Endothelial cell of umbilical vein (primary cell): ENCODE measurements around the gene FANCC. TPM values are rescaled to one million over a fixed set of nuclear protein-coding genes. Genes with fewer than 3 reads are reported as not detected.

Source experiments
- BruUV-seq: library from RNA; stranded (reverse); fragments of 400-500 nt; replicated peaks from 2 replicates; lab custom pipeline; 2021; lab: Mats Ljungman, UMichigan
- CTCF ChIA-PET: fragments of 300-600, 350-600 bp; sonication (Branson Sonifier 250); formaldehyde crosslinking; loops from one replicate; lab custom pipeline; 2021; ENCODE audit warnings: antibody characterized with exemption, inconsistent platforms; lab: Charles Lee
- POLR2A ChIA-PET: fragments of 300-600, 350-600 bp; sonication (Branson Sonifier 250); formaldehyde crosslinking; loops from one replicate; lab custom pipeline; 2021; ENCODE audit warnings: antibody characterized with exemption, inconsistent platforms; lab: Charles Lee
- DNase-seq: peaks from one replicate; pipeline ENCODE4 v3.0.0-alpha.2; 2011; ENCODE audit warnings: low read depth, low spot score
- FAIRE-seq: peaks from 2 replicates; lab custom pipeline; 2011; peaks lifted over from hg19 to GRCh38; lab: Jason Lieb, UNC
- H2AFZ ChIP-seq: 2 replicates; pipeline ENCODE4 v1.6.0; 2012; ENCODE audit warnings: low read depth, low read length, control low read depth, inconsistent platforms
- H3K27ac ChIP-seq: 2 replicates; pipeline ENCODE4 v1.5.1; 2011; ENCODE audit warnings: low read depth, mild to moderate bottlenecking, control low read depth, low read length, moderate library complexity; ENCODE audit not compliant: insufficient read depth
- H3K27me3 ChIP-seq, 2 experiments: 2 replicates each; pipeline versions ENCODE4 v1.6.0 to v1.6.1; 2011; ENCODE audit warnings: low read length in 2 of 2, mixed read lengths in 1 of 2; ENCODE audit not compliant: control insufficient read depth in 2 of 2, insufficient read depth in 2 of 2
- H3K36me3 ChIP-seq, 2 experiments: 2 replicates in 1 of 2; 3 replicates in 1 of 2; pipeline ENCODE4 v1.5.1; 2011; ENCODE audit warnings: low read length in 2 of 2, mild to moderate bottlenecking in 1 of 2, moderate library complexity in 1 of 2; ENCODE audit not compliant: control insufficient read depth in 2 of 2, insufficient read depth in 2 of 2; ENCODE audit errors: extremely low read depth in 1 of 2
- H3K4me1 ChIP-seq: 3 replicates; pipeline ENCODE4 v1.5.1; 2011; ENCODE audit warnings: mild to moderate bottlenecking, low read length; ENCODE audit not compliant: control insufficient read depth, insufficient read depth; ENCODE audit errors: extremely low read depth
- H3K4me2 ChIP-seq: 2 replicates; pipeline ENCODE4 v1.6.1; 2011; ENCODE audit warnings: low read length, control low read depth, mixed read lengths; ENCODE audit not compliant: insufficient read depth
- H3K4me3 ChIP-seq, 3 experiments: fragments of 200-600 bp in 1 of 3; sonication (generic), shearing (Covaris generic) in 1 of 3; replicated peaks in 1 of 3; 2 replicates each; pipeline ENCODE4 v1.5.1; 2011 to 2016; ENCODE audit warnings: control low read depth in 3 of 3, low read length in 3 of 3, mild to moderate bottlenecking in 2 of 3, inconsistent platforms in 1 of 3, low read depth in 1 of 3, moderate library complexity in 1 of 3; ENCODE audit not compliant: insufficient read depth in 1 of 3
- H3K79me2 ChIP-seq: 2 replicates; pipeline ENCODE4 v1.6.0; 2012; ENCODE audit warnings: low read length, inconsistent platforms; ENCODE audit not compliant: control insufficient read depth, insufficient read depth
- H3K9ac ChIP-seq: replicated peaks from 2 replicates; pipeline ENCODE3; 2011; ENCODE audit warnings: low read length, control low read depth; ENCODE audit not compliant: insufficient read depth; ENCODE audit errors: extremely low read depth
- H3K9me1 ChIP-seq: replicated peaks from 3 replicates; pipeline ENCODE4 v1.6.0; 2011; ENCODE audit warnings: mild to moderate bottlenecking, low read length; ENCODE audit not compliant: control insufficient read depth, insufficient read depth; ENCODE audit errors: extremely low read depth
- H3K9me3 ChIP-seq: replicated peaks from 2 replicates; pipeline ENCODE4 v1.5.1; 2012; ENCODE audit warnings: low read length, inconsistent platforms; ENCODE audit not compliant: control insufficient read depth, insufficient read depth
- H4K20me1 ChIP-seq: replicated peaks from 2 replicates; pipeline ENCODE3; 2011; ENCODE audit warnings: mild to moderate bottlenecking, low read length; ENCODE audit not compliant: control insufficient read depth, insufficient read depth; ENCODE audit errors: extremely low read depth
- EZH2 ChIP-seq: IDR thresholded peaks from 2 replicates; pipeline ENCODE4 v1.6.1; 2012; ENCODE audit warnings: borderline replicate concordance, low read depth, mild to moderate bottlenecking, moderate library complexity, low read length, inconsistent platforms; ENCODE audit not compliant: severe bottlenecking
- FOS ChIP-seq: IDR thresholded peaks from 2 replicates; pipeline ENCODE4 v1.6.1; 2011; ENCODE audit warnings: mild to moderate bottlenecking, low read length, moderate library complexity, borderline replicate concordance; ENCODE audit not compliant: insufficient read depth
- GATA2 ChIP-seq: IDR thresholded peaks from 2 replicates; pipeline ENCODE4 v1.7.0; 2011; ENCODE audit warnings: low read depth, mild to moderate bottlenecking, moderate library complexity, mixed read lengths, low read length; ENCODE audit not compliant: insufficient read length, insufficient read depth
- JUN ChIP-seq: IDR thresholded peaks from 2 replicates; pipeline ENCODE4 v1.6.1; 2011; ENCODE audit warnings: borderline replicate concordance, low read depth; ENCODE audit not compliant: insufficient read length, insufficient read depth
- MYC ChIP-seq: IDR thresholded peaks from one replicate; pipeline ENCODE4 v1.6.1; 2011; ENCODE audit warnings: mild to moderate bottlenecking, low read depth, low read length
- POLR2A ChIP-seq: IDR thresholded peaks from 2 replicates; pipeline ENCODE4 v1.6.1; 2012; ENCODE audit warnings: low read depth, mild to moderate bottlenecking, control low read depth, low read length
- POLR2AphosphoS5 ChIP-seq: IDR thresholded peaks from 2 replicates; pipeline ENCODE4 v1.6.1; 2012; ENCODE audit warnings: low read depth, mild to moderate bottlenecking, control low read depth, low read length, moderate library complexity; ENCODE audit not compliant: insufficient read depth
- dilution Hi-C: fragments of 300-500 bp; cut with MboI; formaldehyde crosslinking; loops from one replicate; pipeline ENCODE4 v1.15.0; 2019; ENCODE audit warnings: low sequenced_read_pairs; ENCODE audit not compliant: extremely low pct_ligation_motif_present
- intact Hi-C: fragments of 100-400 bp; cut with micrococcal nuclease; formaldehyde crosslinking; loops from one replicate; pipeline ENCODE4 v1.10.0; 2022
- polyA plus RNA-seq, 4 experiments: library from polyadenylated mRNA; depleted of rRNA in 3 of 4; stranded (reverse) in 3 of 4; unstranded in 1 of 4; fragments of >200 nt; gene quantifications; 2 replicates each; pipeline versions ENCODE4 v1.2.1 to v1.2.3, GENCODE V29; 2011 to 2012; ENCODE audit warnings: missing spikeins in 1 of 4
- total RNA-seq: library from RNA; stranded (reverse); gene quantifications from 2 replicates; pipeline ENCODE4 v1.2.3, GENCODE V29; 2021
- TF ChIP-seq, protein P1 (sequence below): IDR thresholded peaks from 2 replicates; pipeline ENCODE4 v1.6.1; 2011; ENCODE audit not compliant: insufficient read depth, insufficient read length
- TF ChIP-seq, protein P2 (sequence below), 2 donors: IDR thresholded peaks; 1 replicate in 1 of 2; 2 replicates in 1 of 2; pipeline ENCODE4 v1.5.1; 2011; ENCODE audit warnings: low read length in 2 of 2, mild to moderate bottlenecking in 2 of 2, moderate library complexity in 2 of 2, control low read depth in 1 of 2, inconsistent platforms in 1 of 2, low read depth in 1 of 2; ENCODE audit not compliant: insufficient read depth in 1 of 2; ENCODE audit errors: extremely low read depth in 1 of 2

Gene FANCC
- total and polyA plus RNA-seq, 2 donors (not counting 3 experiments of a cell fraction or from before 2014, with no cell fraction given) = 5.7 to 13.1 TPM

DNA sequence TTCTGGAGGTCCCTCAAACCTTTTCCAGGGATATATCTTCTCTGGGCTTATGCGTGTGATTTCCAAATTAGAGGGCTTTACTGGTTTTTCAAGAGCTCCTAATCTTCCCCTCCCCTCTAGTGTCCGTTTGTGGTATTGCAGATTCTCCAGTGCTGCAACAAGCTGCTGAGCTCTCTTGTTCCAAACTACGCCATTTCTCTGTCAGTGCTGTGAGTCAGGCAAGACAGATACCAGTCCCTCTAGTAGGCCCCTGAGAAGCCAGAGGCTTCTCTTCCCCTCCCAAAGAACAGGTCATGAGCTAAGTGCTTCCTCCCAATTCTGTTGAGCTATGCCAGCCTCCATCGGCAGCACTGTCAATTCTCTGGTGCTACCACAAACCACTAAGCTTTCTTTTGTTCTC is 149.5 kb downstream of the FANCC start:
- Histone ChIP-seq H3K4me2 (no peak overlapping the region), H3K79me2 (no peaks in the 10 kb centered on the region), H4K20me1 (no peaks in the 10 kb centered on the region), H3K27me3 (no peaks in the 10 kb centered on the region), H2AFZ (peak overlapping the region; percentile 34), H3K9me1 (no peaks in the 10 kb centered on the region), H3K4me3 (no peak overlapping the region), H3K9me3 (no peaks in the 10 kb centered on the region), H3K27ac (no peak overlapping the region), H3K4me1 (peaks cover 16% of the 10 kb centered on the region), H3K9ac (no peak overlapping the region), H3K36me3 (no peaks in the 10 kb centered on the region)
- intact Hi-C loops = loop anchor here (1.0 kb wide), 1 partner anchor 487 kb away; no protein-coding TSS in a partner anchor
- dilution Hi-C loops = no loop called here
- DNase-seq = peak; percentile 82
- FAIRE-seq = peak; percentile 88
- CTCF ChIA-PET = interaction anchor here (0.7 to 2.7 kb wide), 55 partner anchors 10 to 1064 kb away, joined by 3 to 94 read pairs (median 5); no protein-coding TSS in a partner anchor
- POLR2A ChIA-PET = interaction anchor here (1.0 kb wide), 1 partner anchor 486 kb away, joined by 4 read pairs; no protein-coding TSS in a partner anchor
- no TSS peak for BruUV-seq
- TF ChIP-seq, protein P1, sequence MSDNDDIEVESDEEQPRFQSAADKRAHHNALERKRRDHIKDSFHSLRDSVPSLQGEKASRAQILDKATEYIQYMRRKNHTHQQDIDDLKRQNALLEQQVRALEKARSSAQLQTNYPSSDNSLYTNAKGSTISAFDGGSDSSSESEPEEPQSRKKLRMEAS = no peak
- TF ChIP-seq, protein P2, sequence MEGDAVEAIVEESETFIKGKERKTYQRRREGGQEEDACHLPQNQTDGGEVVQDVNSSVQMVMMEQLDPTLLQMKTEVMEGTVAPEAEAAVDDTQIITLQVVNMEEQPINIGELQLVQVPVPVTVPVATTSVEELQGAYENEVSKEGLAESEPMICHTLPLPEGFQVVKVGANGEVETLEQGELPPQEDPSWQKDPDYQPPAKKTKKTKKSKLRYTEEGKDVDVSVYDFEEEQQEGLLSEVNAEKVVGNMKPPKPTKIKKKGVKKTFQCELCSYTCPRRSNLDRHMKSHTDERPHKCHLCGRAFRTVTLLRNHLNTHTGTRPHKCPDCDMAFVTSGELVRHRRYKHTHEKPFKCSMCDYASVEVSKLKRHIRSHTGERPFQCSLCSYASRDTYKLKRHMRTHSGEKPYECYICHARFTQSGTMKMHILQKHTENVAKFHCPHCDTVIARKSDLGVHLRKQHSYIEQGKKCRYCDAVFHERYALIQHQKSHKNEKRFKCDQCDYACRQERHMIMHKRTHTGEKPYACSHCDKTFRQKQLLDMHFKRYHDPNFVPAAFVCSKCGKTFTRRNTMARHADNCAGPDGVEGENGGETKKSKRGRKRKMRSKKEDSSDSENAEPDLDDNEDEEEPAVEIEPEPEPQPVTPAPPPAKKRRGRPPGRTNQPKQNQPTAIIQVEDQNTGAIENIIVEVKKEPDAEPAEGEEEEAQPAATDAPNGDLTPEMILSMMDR (IDR thresholded peaks at IDR 0.05; ENCODE audit: extremely low read depth in 1 of 2, insufficient read depth in 1 of 2, low read depth in 1 of 2, low read length in 2 of 2) = peak; percentile 74 to 82

DNA sequence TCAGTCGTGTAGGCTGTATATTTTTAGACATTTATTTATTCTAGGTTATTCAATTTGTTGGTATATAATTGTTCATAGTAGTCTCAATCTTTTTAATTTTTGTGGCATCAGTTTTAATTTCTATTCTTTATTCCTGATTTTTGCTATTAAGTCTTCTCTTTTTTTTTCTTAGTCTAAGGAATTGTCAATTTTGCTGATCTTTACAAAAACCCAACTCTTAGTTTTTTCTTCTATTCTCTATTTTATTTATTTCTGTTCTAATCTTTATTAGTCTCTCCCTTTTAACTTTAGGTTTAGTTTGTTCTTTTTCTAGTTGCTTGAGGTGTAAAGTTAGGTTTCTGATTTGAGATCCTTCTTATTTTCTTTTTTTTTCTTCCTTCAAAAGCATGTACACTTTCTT is 152.5 kb downstream of the FANCC start:
- no peak overlapping the region for H3K4me2 ChIP-seq
- no peaks in the 10 kb centered on the region for H3K36me3 ChIP-seq
- DNase-seq = no peak
- H3K9ac ChIP-seq = no peak overlapping the region
- H3K79me2 ChIP-seq = no peaks in the 10 kb centered on the region
- H4K20me1 ChIP-seq = no peaks in the 10 kb centered on the region
- no peak for FAIRE-seq
- no peak overlapping the region for H3K4me3 ChIP-seq
- CTCF ChIA-PET = no interaction called here
- no TSS peak for BruUV-seq
- H3K27me3 ChIP-seq = no peaks in the 10 kb centered on the region
- POLR2A ChIA-PET = no interaction called here
- no peaks in the 10 kb centered on the region for H3K9me3 ChIP-seq
- dilution Hi-C loops (no loop called here), intact Hi-C loops (no loop called here)
- no peak overlapping the region for H2AFZ ChIP-seq
- H3K27ac ChIP-seq = no peak overlapping the region
- H3K4me1 ChIP-seq = no peaks in the 10 kb centered on the region
- H3K9me1 ChIP-seq = no peaks in the 10 kb centered on the region
- no peak for TF ChIP-seq GATA2
- TF ChIP-seq, protein P1 = no peak
- TF ChIP-seq EZH2 = no peak
- TF ChIP-seq, protein P2 (IDR thresholded peaks at IDR 0.05; ENCODE audit: extremely low read depth in 1 of 2, insufficient read depth in 1 of 2, low read depth in 1 of 2, low read length in 2 of 2) = no peak
- no peak for TF ChIP-seq POLR2A
- no peak for TF ChIP-seq POLR2AphosphoS5
- TF ChIP-seq JUN = no peak
- no peak for TF ChIP-seq FOS
- no peak for TF ChIP-seq MYC
